GM19455 (cell line): Measurements from ENCODE around the gene KSR2.
"Not testable (repeated sequence)": the region's sequence is repeated elsewhere in the genome, so short reads cannot be mapped to it uniquely, and the experiment has no call there.

ENCODE experiments used
- ATAC-seq: cut with Tn5 transposase; IDR thresholded peaks from one replicate; pipeline ENCODE4 v1.9.1; 2021; ENCODE audit not compliant: unreplicated experiment

The KSR2 gene

GRCh38 chr12:117968826-117969659, at the start of gene KSR2:
Gene KSR2 (minus strand): TSS chr12:117968990. CDS start chr12:117968255, 735 bp downstream.
- ATAC-seq = no peak

GRCh38 chr12:118017926-118018325, 49.1 kb upstream of the KSR2 start:
- no peak for ATAC-seq

GRCh38 chr12:118016424-118017264, 47.9 kb upstream of the KSR2 start, which contains the start of gene RFC5:
Gene RFC5 (plus strand): TSS chr12:118016703. CDS start chr12:118016828, 125 bp downstream.
- ATAC-seq = peak; percentile 95

- no peak for ATAC-seq
These were observed 47.2 kb upstream of the KSR2 start for GRCh38 chr12:118015944-118016343.

GRCh38 chr12:118015306-118015705, 46.5 kb upstream of the KSR2 start:
- ATAC-seq = no peak

GRCh38 chr12:118013283-118013682, 44.5 kb upstream of the KSR2 start:
- ATAC-seq = no peak

GRCh38 chr12:118011961-118012360, 43.2 kb upstream of the KSR2 start:
- ATAC-seq = no peak

- ATAC-seq = no peak
These were observed 42.6 kb upstream of the KSR2 start for GRCh38 chr12:118011377-118011776.

GRCh38 chr12:118010903-118011302, 42.1 kb upstream of the KSR2 start:
- ATAC-seq = no peak

- ATAC-seq = not testable (repeated sequence)
These were observed 31.0 kb upstream of the KSR2 start for GRCh38 chr12:117999806-118000205.

GRCh38 chr12:117998719-117999118, 29.9 kb upstream of the KSR2 start:
- ATAC-seq = no peak

GRCh38 chr12:117994551-117995438, 26.0 kb upstream of the KSR2 start:
- no peak for ATAC-seq

- ATAC-seq = no peak
These were observed 18.1 kb upstream of the KSR2 start for GRCh38 chr12:117986705-117987469.

- no peak for ATAC-seq
These were observed 16.4 kb upstream of the KSR2 start for GRCh38 chr12:117985182-117985581.

GRCh38 chr12:117981267-117981666, 12.5 kb upstream of the KSR2 start:
- no peak for ATAC-seq

GRCh38 chr12:117980616-117981015, 11.8 kb upstream of the KSR2 start:
- ATAC-seq = no peak

- no peak for ATAC-seq
These were observed 8.6 kb upstream of the KSR2 start for GRCh38 chr12:117977373-117977772.

- no peak for ATAC-seq
These were observed 6.2 kb upstream of the KSR2 start for GRCh38 chr12:117975006-117975405.

- ATAC-seq = no peak
These were observed 3.5 kb upstream of the KSR2 start for GRCh38 chr12:117972301-117972700.

GRCh38 chr12:117970334-117970733, 1.5 kb upstream of the KSR2 start:
- no peak for ATAC-seq
